GM06990 (cell line): ENCODE data around the gene FAM98B.

Experiments used
- DNase-seq: peaks from one replicate; pipeline ENCODE4 v3.0.0-alpha.2; 2011; ENCODE audit not compliant: insufficient read length; ENCODE audit errors: extremely low read depth
- H3K27me3 ChIP-seq: replicated peaks from 2 replicates; pipeline ENCODE4 v1.6.0; 2011; ENCODE audit warnings: low read length; ENCODE audit not compliant: control insufficient read depth, insufficient read depth
- H3K36me3 ChIP-seq: 2 replicates; pipeline ENCODE4 v1.5.1; 2011; ENCODE audit warnings: low read length; ENCODE audit not compliant: control insufficient read depth, insufficient read depth
- H3K4me3 ChIP-seq: replicated peaks from 2 replicates; pipeline ENCODE4 v1.5.1; 2011; ENCODE audit warnings: low read depth, mild to moderate bottlenecking, control low read depth, low read length
- CTCF ChIP-seq: IDR thresholded peaks from 2 replicates; pipeline ENCODE4 v1.5.1; 2011; ENCODE audit warnings: low read length, control low read depth, mild to moderate bottlenecking, inconsistent platforms; ENCODE audit not compliant: insufficient read depth, poor library complexity, severe bottlenecking

The FAM98B gene

GRCh38 chr15:38499651-38500050 lies 45.7 kb downstream of the FAM98B start:
- DNase-seq = no peak
- H3K4me3 ChIP-seq = no peak overlapping the region
- no peak for TF ChIP-seq CTCF
- H3K36me3 ChIP-seq = peaks cover 14% of the 10 kb centered on the region
- H3K27me3 ChIP-seq = no peaks in the 10 kb centered on the region

GRCh38 chr15:38503496-38503895 lies 49.6 kb downstream of the FAM98B start:
- DNase-seq = no peak

GRCh38 chr15:38504680-38505467 lies 50.9 kb downstream of the FAM98B start:
- no peak for DNase-seq
- no peak for TF ChIP-seq CTCF
- Histone ChIP-seq H3K27me3 (no peaks in the 10 kb centered on the region), H3K4me3 (no peak overlapping the region), H3K36me3 (peaks cover 11% of the 10 kb centered on the region)

More at GRCh38 chr15:38503496-38503895, 49.6 kb downstream of the FAM98B start:
- no peaks in the 10 kb centered on the region for H3K27me3 ChIP-seq
- no peak for TF ChIP-seq CTCF
- peaks cover 17% of the 10 kb centered on the region for H3K36me3 ChIP-seq
- no peak overlapping the region for H3K4me3 ChIP-seq

GRCh38 chr15:38506997-38507396 lies 53.1 kb downstream of the FAM98B start:
- no peak for TF ChIP-seq CTCF
- peaks cover 11% of the 10 kb centered on the region for H3K36me3 ChIP-seq
- H3K27me3 ChIP-seq = no peaks in the 10 kb centered on the region
- no peak overlapping the region for H3K4me3 ChIP-seq
- DNase-seq = no peak

- Histone ChIP-seq H3K4me3 (no peak overlapping the region), H3K36me3 (peaks cover 10% of the 10 kb centered on the region), H3K27me3 (no peaks in the 10 kb centered on the region)
- TF ChIP-seq CTCF = no peak
- DNase-seq = no peak
Observed at GRCh38 chr15:38507570-38507969, 53.6 kb downstream of the FAM98B start.
